Activated CD4-positive, alpha-beta T cell treated with anti-CD3 and anti-CD28 coated beads, Interleukin-2, amount 50 U/mL, for 4 hours (primary cell): ENCODE measurements around the gene SMPD2.

ENCODE experiments used
- DNase-seq, 2 experiments: peaks; one replicate each; pipeline ENCODE4 v3.0.0-alpha.2; 2020

Gene SMPD2

DNA sequence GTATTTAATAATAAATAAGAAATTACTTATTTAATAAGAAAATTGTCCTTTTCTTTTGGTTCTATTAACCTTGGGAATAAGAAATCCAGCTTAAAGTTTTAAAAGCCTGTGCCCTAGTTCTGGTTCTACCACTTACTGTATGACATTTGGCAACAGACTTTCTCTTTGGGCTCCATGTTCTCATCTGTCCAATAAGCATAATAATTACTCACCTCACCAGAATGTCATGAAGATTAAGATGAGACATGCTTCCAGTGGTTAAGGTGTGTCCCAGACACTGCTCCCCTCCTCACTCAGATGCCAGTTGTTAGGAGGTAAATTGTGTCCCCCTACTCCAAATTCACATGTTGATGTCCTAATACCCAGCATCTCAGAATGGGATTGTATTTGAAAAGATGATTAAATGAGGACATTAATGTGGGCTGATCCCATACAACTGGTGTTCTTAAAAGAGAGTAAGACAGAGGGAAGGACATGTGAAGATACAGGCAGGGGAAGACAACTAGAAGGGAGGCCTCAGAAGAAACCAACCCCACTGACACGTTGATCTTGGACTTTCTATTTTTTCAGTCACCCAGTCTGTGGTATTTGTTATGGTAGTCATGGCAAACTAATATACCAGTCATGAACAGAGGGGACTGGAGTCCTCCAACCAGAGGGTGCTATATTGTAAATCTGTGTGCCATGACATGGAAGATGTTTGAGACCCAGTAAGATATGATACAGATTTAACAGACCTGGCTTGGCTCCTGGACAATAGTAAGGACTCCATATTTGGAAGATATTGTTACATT, 21.4 kb downstream of the SMPD2 start:
- no peak for DNase-seq

DNA sequence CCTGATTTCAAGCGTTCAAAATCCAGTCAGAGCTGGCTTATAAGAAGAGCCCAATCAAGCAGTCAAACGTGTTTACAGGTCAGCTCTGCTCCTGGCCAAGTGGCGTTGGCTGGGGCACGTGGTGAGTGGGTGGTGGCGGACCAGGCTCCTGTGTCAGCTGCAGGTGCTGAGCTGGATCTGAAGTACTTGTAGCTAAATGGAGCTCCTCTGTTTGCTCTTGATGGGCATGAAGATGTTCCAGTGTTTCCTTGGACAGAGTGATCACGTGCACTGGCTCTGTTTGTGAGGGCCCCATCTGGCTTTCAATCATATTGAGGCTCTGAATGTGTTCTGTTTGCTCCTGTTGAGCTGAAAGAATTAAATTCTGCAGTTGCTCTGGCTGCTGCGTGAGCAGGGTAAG, 25.2 kb downstream of the SMPD2 start:
- DNase-seq, result no peak

DNA sequence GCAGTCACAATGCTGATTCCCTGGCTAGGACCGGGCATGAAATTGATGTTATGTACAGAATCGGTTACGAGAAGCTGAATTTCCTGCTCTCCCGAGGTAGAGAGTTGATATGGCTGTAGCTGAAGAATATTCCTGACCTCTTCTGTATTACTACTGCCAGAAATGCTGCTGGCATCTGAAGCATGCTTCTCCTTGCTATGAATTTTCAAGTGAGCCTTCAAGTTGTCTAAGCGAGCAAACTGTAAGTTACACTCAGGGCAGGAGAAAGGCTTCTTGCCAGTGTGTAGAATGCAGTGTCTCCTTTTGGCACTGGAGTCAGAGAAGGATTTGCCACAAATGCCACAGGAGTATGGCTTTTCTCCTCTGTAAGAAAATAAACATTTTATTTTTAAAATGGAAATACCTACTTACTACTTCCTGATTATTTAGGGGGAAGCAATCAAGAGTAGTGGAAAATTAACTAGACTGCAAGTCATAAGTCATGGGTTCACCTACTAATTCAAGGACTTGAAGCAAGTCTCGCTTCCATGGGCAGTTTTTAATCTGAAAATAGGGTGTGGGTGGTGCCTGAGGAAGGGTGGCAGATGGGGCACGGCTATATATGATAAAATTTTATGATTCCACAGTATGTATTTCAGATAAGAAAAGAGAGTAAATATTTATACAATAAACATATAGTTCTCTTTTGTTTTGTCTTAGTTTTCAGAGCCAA, 25.8 kb downstream of the SMPD2 start:
- no peak for DNase-seq

DNA sequence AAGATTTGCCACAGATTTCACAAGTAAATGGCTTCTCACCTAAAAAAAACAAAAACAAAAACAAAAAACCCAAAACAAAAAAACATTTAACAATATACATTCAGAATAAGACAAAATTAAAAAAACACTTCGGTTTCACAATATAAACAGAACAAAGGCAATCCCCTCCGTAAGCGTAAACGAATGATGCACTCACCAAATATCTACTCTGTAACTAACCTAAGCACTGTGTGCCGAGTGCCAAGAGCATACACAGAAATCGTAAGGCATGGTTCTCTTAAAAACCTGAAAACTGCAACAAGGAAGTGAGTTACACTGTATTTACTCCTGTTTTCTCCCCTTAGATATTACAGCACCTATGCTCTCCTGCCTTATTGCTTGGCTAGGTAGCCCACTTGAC, 27.2 kb downstream of the SMPD2 start:
- DNase-seq, result no peak

DNA sequence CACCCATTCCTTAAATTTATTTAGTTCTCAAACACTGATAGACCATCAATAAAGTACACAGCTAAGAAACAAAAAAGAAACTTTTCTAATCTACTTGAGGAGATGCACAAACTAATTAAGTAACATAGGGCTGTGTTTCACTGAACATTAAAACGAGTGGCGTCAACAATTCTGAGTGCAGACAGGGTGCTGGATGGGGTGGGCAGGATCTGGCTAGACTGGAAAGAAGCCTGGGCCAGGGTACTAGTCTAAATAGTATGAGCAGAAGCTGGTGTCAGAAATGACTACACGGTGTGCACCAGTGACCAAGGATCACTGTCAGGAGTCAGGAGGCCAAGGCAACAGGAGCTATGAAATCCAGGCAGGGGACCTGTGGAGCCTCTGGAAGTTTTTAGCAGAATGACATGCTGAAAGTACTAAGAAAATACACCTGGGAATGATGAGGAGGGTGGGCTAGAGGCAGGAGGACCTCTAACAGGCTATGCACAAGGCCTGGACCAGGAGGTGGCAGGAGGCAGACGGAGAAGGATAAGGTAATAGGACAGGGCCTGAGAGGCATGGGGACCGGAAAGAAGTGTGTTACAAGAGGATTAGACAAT, 29.2 kb downstream of the SMPD2 start:
- no peak for DNase-seq

DNA sequence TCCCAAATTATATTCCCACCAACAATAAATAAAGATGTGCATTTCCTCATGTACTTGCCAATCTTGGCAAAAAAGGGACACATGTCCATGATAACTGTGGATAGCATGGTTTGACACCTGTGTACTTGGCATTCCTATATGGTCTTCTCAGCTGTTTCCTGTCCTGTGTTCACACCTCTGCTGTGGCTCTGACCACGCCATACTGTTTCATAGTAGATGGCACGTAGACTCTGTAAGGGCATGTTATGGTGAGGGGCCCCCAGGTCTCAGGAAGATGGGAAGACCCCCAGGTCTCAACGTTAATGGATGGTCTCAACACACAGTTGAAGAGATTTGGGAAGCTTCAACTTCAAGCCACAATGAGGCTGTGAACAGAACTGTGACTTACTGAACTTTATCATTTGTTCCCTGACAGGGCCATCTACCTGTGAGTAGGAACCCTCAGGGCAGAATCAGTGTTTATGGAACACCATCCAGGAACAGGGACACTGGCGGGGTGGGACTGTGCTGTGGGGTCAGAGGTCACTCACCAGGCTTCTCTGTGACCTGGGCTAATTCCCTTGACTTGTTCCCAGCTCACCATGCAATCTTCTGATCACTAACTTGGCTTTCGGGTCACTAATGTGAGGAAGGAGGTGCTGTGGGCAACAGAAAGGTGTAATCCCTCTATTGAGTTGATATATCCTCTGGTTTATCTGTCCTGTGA, 30.7 kb downstream of the SMPD2 start:
- DNase-seq, result no peak

DNA sequence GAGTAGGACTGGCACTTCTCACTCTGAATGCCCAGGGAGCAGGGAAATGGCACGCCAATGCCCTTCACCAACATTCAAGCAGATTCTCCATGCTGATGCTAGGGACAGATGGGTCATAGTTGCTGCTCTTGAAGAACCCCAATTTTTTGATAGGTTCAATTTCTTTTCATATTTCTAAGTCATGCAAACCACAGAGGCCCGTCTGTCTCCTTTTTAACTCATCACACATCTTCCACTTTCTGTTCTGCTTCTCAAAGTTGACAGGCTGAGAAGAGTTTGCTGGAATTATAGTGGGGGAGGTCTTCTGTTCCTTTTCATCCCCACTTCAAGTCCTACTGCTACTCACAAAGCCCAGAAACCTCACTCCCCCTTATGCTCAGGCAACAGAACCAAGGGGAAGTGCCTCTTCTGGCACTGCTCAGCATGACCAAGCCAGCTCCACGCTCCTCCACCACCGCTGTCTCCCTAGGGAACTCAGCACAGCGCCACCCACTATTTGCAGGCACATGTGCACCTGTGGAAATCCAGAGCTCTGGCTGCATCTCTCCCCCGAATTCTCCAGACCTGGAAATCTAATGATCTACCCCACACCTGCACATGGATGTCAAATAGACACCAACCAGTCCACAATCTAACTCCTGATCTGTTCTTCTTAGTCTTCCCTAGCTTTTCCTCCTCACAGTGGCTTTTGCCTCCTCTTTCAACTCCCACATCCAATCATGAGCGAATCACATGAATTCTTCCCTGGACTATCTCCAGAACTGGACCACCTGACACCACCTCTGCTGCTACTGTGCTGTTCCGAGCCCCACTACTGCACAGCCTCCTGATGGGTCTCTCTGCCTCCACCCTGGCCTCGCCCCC, 31.8 kb downstream of the SMPD2 start:
- no peak for DNase-seq

DNA sequence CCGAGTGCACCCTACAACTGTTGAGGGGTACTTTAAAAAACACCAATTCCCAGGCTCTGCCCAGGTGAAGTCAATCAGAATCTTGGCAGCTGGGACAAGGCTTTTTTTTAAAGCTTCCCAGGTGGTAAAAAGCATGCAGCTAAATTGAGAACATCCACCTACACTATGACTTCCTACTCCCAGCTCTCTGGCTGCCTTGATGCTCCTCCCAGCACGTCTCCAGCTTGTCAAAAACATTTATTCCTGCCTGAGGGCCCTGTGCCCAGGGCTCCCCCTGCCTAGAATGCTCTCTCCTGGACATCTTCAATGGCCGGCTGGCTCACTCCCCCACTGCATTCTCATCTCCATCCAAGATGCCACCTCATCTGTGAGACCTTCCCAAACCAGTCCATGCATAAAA, 32.6 kb downstream of the SMPD2 start:
- DNase-seq, result no peak

DNA sequence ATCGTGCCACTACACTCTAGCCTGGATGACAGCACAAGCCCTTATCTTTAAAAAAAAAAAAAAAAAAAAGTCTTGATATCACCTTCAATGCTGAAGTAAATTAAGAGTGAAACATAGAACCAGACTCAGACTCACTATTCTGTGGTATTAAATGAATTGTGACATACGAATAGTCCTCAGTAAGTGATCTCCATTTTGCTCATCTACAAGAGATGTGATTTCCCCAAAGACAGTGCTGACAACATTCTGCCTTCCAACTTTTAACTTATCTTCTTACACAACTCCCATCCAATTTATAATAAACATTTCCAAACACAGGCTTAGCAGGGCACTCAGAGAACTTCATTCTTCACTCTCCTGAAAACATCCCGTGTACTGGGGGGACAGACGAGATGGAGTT, 34.5 kb downstream of the SMPD2 start:
- DNase-seq, result no peak

DNA sequence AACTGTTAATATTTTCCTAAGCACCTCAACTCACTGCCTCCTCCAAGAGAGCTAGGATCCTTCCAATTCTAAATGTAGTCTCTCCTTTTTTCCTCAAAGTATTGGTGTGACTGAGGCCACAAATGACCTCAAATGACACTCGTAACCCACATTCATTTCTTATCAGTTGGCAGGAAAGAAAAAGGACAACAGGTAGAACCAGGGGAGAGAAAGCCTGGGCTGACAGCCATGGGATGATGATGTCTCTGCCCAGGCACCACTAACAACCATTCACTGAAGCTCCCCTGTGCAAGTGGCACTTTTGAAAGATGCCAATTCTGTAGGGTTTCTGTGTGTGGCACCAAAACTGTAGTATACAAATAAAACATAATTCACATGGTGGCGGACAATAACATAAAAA, 35.1 kb downstream of the SMPD2 start:
- no peak for DNase-seq

DNA sequence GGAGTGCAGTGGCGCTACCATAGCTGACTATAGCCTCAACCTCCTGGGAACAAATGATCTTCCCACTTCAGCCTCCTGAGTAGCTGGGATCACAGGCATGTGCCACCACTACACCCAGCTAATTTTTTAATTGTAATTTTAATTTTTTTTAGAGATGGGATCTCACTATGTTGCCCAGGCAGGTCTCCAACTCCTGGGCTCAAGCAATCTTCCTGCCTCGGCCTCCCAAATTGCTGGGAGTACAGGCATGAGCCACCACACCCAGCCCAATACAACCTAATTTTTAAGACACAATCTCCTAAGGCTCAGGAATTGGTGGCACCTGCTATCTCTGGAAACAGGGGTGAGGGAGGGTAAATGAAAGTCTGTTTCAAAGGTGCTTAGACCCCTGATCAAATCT, 36.7 kb downstream of the SMPD2 start:
- DNase-seq, result no peak

DNA sequence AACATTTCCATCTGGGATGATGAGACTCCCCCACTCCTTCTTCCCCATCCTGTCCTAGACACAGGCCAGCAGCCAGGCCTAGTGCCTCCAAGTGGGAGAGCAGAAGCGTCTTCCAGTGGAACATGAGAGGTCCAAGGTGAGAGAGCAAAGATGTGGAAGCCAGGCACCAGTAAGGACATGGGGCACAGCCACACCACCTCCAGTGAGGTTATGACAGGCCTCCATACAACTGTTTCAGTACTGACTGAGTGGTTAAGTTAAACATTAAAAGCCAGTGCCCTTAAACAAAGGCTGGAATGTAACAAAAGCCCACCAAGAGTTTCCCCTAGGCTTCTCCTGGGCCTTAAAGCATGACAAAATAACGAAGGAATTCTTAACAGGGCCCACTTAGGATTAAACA, 37.2 kb downstream of the SMPD2 start:
- DNase-seq, result no peak

DNA sequence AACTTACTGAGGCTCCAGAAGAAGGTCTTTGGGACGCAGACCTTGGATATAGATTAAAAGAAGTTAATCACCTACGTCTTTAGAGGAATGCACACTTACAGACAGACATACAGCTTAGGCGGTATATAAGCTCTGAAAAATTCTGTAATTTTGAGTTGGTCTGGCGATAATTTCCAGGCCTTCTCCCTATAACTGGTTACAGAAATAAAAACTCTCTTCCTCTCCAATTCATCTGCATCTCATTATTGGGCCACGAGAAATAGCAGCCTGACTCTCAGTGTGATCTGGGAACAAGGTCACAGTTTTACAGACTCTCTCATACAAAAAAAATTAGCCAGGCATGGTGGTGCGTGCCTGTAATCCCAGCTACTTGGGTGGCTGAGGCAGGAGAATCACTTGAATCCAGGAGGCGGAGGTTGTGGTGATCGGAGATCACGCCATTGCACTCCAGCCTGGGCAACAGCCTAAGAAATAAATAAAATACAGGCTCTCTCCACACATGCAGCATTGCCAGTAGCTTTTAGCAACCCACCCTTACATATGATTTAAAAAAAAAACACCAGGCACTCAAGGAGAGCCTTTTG, 37.8 kb downstream of the SMPD2 start:
- DNase-seq, result no peak

DNA sequence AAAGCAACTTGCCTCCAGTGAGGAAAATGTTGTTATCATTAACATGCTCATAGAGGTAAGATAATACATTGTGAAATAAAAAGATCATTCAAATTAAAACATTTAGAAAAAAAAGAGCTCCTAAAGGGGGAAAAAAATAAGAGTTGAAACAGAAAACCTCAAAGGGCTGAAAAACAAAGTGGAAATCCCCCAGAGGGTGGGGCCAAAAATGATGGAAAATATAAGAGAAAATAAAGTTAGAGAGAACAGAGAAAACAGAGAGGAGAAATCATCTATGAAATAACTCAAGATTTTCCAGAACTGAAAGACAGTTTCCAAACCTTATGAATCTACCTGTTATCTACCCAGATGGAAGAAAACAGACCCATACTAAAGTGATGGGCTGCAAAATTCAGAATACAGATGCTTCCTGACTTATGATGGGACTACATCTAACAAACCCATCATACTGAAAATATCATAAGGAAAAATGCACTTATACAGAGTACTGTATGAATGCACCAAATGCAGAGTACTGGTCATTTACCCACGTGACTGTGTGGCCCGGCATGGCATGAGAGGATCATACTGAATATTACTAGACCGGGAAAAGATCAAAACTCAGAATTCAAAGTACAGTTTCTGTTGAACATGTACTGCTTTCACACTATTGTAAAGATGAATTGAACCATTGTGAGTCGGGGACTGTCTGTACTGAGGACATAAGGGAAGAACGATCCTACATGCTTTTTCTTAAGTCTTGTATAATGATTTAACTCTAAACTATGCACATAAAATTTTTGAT, 38.5 kb downstream of the SMPD2 start:
- DNase-seq, result no peak

DNA sequence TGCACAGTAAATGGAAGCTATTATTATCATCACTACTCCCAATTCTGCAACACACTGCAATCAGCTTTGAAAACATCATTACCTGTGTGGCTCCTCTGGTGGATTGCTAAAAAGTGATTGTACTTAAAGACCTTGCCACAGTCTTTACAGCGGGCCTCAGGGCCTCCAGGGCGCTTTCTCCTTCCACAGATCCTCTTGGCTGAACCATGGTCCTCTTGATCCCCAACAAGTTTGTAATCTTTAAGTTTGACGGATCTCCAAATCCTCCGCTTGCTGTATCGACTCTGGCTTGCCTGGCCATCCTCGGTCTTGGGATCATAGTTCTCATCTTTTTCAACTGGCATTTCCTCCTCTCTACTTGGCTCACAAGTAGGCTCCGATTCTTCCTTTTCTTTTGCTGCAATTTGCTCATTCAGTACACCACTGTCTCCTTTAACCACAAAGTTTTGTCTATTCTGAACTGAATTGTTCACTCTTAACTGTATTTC, 40.5 kb downstream of the SMPD2 start:
- DNase-seq, result no peak

DNA sequence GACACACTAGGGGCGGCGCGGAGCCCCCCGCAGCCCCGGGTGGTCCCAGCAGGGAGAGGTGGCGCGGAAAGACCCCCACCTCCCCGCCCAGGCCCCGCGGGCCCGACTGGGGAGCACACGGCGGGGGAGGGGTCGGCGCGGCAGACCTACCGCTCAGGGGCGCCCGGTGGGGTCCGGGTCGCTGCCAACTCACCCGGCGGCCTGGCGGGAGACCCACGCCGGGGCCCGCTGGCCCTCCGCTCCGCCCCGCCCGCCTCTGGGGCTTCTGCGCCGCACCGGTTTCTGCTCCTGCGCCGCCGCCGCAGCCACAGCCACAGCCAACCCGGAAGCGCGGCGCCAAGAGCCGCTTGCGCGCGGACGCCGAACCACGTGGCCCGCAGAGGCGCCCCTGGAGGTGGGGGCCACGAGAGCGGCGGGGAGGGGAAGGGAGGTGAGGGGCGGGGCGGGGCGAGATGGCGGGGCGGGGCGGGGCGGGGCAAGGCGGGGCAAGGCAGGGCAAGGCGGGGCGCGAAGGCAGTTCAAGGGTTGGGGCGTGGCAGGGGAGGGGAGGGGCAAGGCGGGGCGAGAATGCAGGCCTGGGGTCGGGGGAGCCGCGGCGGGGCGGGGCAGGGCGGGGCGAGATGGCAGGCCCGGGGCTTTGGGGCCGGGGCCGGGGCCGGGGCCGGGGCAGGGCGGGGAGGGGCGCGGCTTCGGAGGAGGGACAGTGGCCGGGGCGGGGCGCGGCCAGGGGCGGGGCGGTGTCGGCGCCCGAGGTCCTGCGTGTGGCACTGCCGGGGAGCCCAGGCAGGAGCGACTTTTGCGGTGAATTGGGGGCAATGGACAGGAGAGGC, 42.6 kb downstream of the SMPD2 start, which contains the start of gene ZBTB24:
Gene ZBTB24, minus strand, starts transcription at position 315 of the 830 bp plus-strand sequence. CDS start 1,193 bp downstream, outside the sequence.
- DNase-seq, result peak; percentile 85

DNA sequence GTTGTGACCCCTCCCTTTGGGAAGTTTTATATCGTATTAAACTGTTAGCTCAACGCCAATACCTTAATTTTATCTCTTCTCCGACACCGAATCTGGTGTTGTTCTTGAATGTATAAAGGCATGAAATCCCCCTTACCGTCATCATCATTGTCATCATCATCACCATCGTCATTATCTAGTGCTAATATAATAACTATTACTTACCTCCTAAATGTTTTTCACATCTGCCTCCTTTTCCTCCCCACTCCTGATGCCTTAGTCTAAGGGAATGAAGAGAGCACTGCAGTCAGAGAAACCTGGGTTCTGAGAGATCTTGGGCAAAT, 43.2 kb downstream of the SMPD2 start:
- no peak for DNase-seq

DNA sequence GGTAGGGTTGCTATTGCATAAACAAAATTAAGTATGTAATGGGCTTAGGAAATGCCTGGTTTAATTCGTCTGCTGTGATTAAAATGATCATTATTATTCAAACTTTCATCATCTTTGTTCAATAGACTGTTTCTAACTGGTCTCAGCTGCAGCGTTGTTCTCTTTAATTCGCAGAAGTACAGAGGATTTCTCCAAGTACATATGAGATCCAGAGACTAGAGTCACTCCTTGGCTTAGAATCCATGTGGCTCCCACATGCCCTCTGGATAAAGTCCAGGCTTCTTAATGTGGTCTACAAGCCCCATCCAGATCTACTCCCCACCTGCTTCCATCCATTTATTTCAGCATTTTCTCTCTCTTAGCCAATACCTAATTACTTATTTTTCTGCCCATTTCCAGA, 43.6 kb downstream of the SMPD2 start:
- no peak for DNase-seq

DNA sequence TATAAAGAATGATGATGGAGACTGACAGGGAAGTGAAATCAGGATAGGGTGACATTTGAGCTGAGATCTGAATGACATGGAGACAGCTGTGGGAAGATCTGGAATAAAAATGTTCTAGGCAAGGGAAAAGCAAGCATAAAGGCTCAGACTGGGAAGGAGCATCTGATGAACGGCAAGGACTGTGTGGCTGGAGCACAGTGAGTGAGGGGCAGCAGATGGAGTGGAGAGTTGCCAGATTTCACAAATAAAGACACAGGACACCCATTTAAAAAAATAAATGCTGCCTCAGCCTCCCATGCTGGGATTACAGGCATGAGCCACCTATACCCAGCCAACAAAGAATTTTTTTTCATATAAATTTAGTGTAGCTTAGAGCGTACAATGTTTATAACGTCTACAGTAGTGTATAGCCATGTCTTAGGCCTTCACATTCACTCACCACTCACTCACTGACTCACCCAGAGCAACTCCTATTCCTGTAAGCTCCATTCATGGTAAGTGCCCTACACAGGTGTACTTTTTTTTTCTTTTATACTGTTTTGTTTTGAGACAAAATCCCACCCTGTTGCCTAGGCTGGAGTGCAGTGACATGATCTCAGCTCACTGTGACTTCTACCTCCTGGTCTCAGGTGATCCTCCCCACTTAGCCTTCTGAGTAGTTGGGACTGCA, 44.9 kb downstream of the SMPD2 start:
- DNase-seq, result no peak

DNA sequence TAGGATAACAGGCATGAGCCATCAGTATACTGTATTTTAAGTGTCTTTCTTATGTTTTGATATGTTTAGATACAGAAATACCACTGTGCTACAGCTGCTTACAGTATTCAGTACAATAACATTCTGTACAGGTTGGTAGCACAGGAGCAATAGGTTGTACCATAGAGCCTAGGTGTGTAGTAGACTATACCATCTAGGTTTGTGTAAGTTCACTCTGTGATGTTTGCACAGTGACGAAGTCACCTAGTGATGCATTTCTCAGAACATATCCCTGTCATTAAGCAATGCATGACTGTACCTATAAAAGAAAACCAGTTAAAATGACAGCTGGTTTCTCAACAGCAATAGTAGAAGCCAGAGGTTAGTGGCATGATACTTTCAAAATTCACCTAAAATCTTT, 45.5 kb downstream of the SMPD2 start:
- DNase-seq, result no peak
